Rectal smooth muscle tissue (tissue), 1 donor: ENCODE data around the gene PCMTD2.

ENCODE experiments used
- H3K27ac ChIP-seq: one replicate; pipeline ENCODE4 v1.7.0; 2013; ENCODE audit warnings: low read depth, low read length, inconsistent platforms
- H3K27me3 ChIP-seq: one replicate; pipeline ENCODE4 v1.7.0; 2013; ENCODE audit warnings: low read length; ENCODE audit not compliant: control insufficient read depth, insufficient read depth
- H3K36me3 ChIP-seq: one replicate; pipeline ENCODE4 v1.7.0; 2013; ENCODE audit warnings: low read length; ENCODE audit not compliant: control insufficient read depth, insufficient read depth
- H3K4me1 ChIP-seq: one replicate; pipeline ENCODE4 v1.7.0; 2013; ENCODE audit warnings: low read length; ENCODE audit not compliant: control insufficient read depth, insufficient read depth
- H3K4me3 ChIP-seq: one replicate; pipeline ENCODE4 v1.7.0; 2013; ENCODE audit warnings: low read length
- H3K9ac ChIP-seq: one replicate; pipeline ENCODE4 v1.7.0; 2013; ENCODE audit warnings: low read length

PCMTD2 gene

DNA sequence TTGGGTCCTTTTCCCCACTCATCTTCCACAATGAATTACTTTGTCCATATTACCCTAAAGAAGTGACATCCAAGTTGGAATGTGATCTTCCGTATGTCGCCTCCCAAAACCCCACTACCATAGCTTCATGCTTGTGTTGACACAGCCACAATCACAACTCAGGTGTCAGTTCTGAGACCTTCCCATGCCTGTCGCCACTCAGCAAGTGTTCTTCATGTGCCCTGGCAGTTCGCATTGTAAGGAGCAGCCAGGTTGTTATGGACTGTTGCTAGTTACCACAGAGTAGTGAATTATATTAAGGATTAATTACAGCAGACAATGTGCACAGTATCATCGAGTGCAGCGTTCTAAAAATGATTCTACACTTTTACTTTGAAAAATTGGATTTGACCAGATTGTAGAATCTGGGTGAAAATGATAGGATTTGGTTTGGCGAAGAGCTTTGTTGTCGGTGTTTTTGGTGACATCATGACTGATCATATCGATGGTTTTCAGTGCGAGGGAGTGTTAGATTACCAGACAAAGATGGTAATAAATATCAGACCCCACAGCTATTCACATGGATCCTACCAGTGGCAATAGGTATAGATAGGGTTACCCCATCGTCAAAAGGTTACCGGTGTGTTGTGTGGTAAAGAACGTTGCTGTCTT lies 1.7 kb downstream of the PCMTD2 start:
- peaks cover 7% of the 10 kb centered on the region for H3K4me1 ChIP-seq
- no peak overlapping the region for H3K27ac ChIP-seq
- H3K4me3 ChIP-seq, result peak overlapping the region; percentile 77
- H3K27me3 ChIP-seq, result no peaks in the 10 kb centered on the region
- no peaks in the 10 kb centered on the region for H3K36me3 ChIP-seq
- no peak overlapping the region for H3K9ac ChIP-seq

GRCh38 chr20:64258071-64258823 lies 2.7 kb downstream of the PCMTD2 start:
- H3K27me3 ChIP-seq, result no peaks in the 10 kb centered on the region
- H3K4me1 ChIP-seq, result peaks cover 7% of the 10 kb centered on the region
- no peak overlapping the region for H3K27ac ChIP-seq
- H3K36me3 ChIP-seq, result no peaks in the 10 kb centered on the region
- no peak overlapping the region for H3K9ac ChIP-seq
- no peak overlapping the region for H3K4me3 ChIP-seq

DNA sequence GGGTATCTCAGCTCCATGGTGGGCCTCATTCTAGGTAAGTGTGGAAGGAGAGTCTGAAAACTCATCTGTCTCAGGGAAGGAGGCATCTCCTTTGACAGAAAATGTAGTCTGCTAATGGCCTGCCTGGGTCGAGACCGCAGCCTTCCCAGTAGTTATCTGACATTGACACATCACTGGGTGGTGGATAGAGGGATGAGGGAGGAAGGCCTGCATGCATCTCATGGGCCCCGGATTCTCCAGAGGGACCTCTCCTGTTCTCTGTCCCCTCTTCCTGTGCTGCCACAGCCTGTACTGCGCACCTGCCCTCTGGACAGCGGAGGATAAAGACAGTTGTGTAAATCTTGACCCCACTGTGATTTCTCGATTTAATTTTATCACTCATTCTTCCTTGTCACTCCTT lies 4.7 kb downstream of the PCMTD2 start:
- H3K27ac ChIP-seq, result no peak overlapping the region

GRCh38 chr20:64261138-64261537 lies 5.6 kb downstream of the PCMTD2 start:
- Histone ChIP-seq H3K36me3 (peaks cover 2% of the 10 kb centered on the region), H3K9ac (no peak overlapping the region), H3K4me3 (no peak overlapping the region), H3K4me1 (peaks cover 7% of the 10 kb centered on the region), H3K27me3 (no peaks in the 10 kb centered on the region), H3K27ac (no peak overlapping the region)

More for the DNA sequence above, 4.7 kb downstream of the PCMTD2 start:
- H3K4me3 ChIP-seq, result no peak overlapping the region
- H3K9ac ChIP-seq, result no peak overlapping the region
- peaks cover 7% of the 10 kb centered on the region for H3K4me1 ChIP-seq
- H3K36me3 ChIP-seq, result no peaks in the 10 kb centered on the region
- H3K27me3 ChIP-seq, result no peaks in the 10 kb centered on the region

DNA sequence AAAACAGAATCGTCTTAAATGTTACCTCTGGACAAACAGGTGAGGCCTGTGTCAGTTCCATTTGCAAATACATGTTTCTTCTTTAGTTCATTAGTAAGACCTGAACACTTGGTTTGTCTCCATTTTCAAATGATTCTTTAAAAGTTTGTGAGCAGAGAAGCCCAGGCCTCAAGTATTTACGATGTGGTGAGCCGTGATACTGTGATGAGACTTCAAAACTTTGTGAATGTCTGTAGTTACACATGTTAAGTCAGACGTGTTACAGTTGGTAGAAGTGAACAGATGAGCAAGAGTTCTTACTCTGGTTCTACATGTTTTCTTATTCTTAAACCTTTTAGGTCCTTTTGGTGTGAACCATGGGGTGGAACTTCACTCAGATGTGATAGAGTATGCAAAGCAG lies 8.5 kb downstream of the PCMTD2 start:
- Histone ChIP-seq H3K27me3 (no peaks in the 10 kb centered on the region), H3K27ac (no peak overlapping the region), H3K4me1 (no peaks in the 10 kb centered on the region), H3K9ac (no peak overlapping the region), H3K4me3 (no peak overlapping the region), H3K36me3 (peaks cover 2% of the 10 kb centered on the region)

- Histone ChIP-seq H3K27ac (no peak overlapping the region), H3K4me3 (no peak overlapping the region), H3K9ac (no peak overlapping the region), H3K36me3 (peaks cover 2% of the 10 kb centered on the region), H3K4me1 (no peaks in the 10 kb centered on the region), H3K27me3 (no peaks in the 10 kb centered on the region)
Observed at GRCh38 chr20:64265201-64265600, 9.7 kb downstream of the PCMTD2 start.

DNA sequence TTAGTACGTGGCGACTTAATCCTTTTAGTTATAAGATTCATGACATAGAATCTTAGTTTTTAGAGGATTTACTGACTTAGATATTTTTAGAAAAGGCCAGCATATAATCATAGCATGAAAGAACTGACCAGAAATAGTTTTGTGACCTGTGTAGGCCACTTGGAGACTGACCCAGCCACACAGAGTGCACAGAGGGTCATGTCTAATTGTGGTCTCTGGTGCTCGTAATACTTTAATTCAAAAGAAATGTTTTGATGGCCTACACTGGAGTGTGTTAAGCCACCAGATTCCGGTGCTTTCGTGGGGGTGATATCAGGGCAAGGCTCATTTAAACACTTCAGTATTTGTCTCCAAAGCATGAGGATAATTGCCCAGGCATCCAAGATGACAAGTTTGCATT lies 11.4 kb downstream of the PCMTD2 start:
- no peak overlapping the region for H3K27ac ChIP-seq
- H3K9ac ChIP-seq, result no peak overlapping the region
- H3K4me1 ChIP-seq, result no peaks in the 10 kb centered on the region
- no peak overlapping the region for H3K4me3 ChIP-seq
- H3K27me3 ChIP-seq, result no peaks in the 10 kb centered on the region
- peaks cover 4% of the 10 kb centered on the region for H3K36me3 ChIP-seq

GRCh38 chr20:64268174-64268573 lies 12.6 kb downstream of the PCMTD2 start:
- Histone ChIP-seq H3K36me3 (peaks cover 4% of the 10 kb centered on the region), H3K4me1 (no peaks in the 10 kb centered on the region), H3K27ac (no peak overlapping the region), H3K27me3 (no peaks in the 10 kb centered on the region), H3K4me3 (no peak overlapping the region), H3K9ac (no peak overlapping the region)

DNA sequence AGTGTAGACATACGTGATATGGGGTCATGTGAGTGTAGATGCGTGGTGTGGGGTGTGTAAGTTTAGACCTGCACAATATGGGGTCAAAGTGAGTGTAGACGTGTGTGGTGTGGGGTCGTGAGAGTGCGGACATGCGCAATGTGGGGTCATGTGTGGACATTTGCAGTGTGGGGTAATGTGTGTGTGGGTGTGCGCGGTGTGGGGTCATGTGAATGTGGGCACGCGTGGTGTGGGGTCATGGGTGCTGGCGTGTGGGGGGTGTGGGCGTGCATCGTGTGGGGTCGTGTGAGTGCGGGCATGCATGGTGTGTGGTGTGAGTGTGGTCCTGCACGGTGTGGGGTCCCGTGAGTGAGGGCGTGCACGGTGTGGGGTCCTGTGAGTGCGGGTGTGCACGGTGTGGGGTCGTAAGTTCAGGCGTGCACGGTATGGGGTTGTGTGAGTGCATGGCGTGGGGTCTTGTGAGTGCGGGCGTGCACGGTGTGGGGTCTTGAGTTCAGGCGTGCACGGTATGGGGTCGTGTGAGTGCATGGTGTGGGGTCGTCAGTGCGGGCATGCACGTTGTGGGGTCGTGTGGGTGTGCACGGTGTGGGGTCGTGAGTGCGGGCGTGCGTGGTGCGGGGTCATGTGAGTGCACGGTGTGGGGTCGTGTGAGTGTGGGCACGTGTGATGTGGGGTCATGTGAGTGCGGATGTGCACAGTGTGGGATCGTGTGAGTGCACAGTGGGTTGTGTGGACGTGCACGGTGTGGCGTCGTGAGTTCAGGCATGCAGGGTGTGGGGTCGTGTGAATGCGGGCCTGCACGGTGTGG lies 14.3 kb downstream of the PCMTD2 start:
- Histone ChIP-seq H3K4me3 (no peak overlapping the region), H3K36me3 (peaks cover 10% of the 10 kb centered on the region), H3K27me3 (no peaks in the 10 kb centered on the region), H3K9ac (no peak overlapping the region), H3K27ac (no peak overlapping the region), H3K4me1 (no peaks in the 10 kb centered on the region)

- Histone ChIP-seq H3K27ac (no peak overlapping the region), H3K4me3 (no peak overlapping the region), H3K36me3 (peaks cover 8% of the 10 kb centered on the region), H3K9ac (no peak overlapping the region), H3K4me1 (no peaks in the 10 kb centered on the region), H3K27me3 (no peaks in the 10 kb centered on the region)
Observed at GRCh38 chr20:64271636-64272035, 16.1 kb downstream of the PCMTD2 start.

GRCh38 chr20:64273109-64273508 lies 17.6 kb downstream of the PCMTD2 start:
- Histone ChIP-seq H3K4me1 (no peaks in the 10 kb centered on the region), H3K9ac (no peak overlapping the region), H3K27me3 (no peaks in the 10 kb centered on the region), H3K36me3 (peaks cover 8% of the 10 kb centered on the region), H3K4me3 (no peak overlapping the region), H3K27ac (no peak overlapping the region)

DNA sequence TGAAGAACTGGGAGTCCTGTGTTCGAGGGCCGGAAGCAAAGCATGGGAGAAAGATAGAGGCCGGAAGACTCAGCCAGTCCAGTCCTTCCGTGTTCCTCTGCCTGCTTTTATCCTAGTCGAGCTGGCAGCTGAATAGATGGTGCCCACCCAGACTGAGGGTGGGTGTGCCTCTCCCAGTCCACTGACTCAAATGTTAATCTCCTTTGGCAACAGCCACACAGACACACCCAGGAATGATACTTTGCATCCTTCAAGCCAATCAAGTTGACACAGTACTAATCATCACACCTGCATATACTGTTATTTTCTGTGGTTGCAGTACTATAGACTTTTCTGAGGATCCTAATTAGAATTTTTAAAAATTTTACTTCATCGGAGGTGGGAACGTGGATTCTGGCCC lies 21.3 kb downstream of the PCMTD2 start:
- Histone ChIP-seq H3K27me3 (no peaks in the 10 kb centered on the region), H3K36me3 (peaks cover 6% of the 10 kb centered on the region), H3K4me3 (no peak overlapping the region), H3K27ac (no peak overlapping the region), H3K9ac (no peak overlapping the region), H3K4me1 (no peaks in the 10 kb centered on the region)
